ENCODE data around the gene HEATR1.

The HEATR1 gene

GRCh38 chr1:236515443-236515958, 88.8 kb downstream of the HEATR1 start:
- Histone ChIP-seq H2AFZ (ENCODE audit: low read depth) (no peak overlapping the region), H3K4me2 (no peak overlapping the region), H3K27ac (no peak overlapping the region), H3K27me3 (ENCODE audit: insufficient read depth, low read depth) (no peaks in the 10 kb centered on the region; the same call in 1 of the 2 replicates), H3K36me3 (ENCODE audit: insufficient read depth) (no peaks in the 10 kb centered on the region), H3K9ac (no peak overlapping the region), H3K4me1 (ENCODE audit: low read depth, poor library complexity, severe bottlenecking) (no peaks in the 10 kb centered on the region), H3K79me2 (ENCODE audit: insufficient read depth, low read depth) (no peaks in the 10 kb centered on the region), H3K4me3 (IDR thresholded peaks at IDR 0.05; ENCODE audit: insufficient read depth, low read depth, low read length) (no peak overlapping the region), H4K20me1 (ENCODE audit: insufficient read depth) (no peaks in the 10 kb centered on the region)
- TF ChIP-seq, protein P1, sequence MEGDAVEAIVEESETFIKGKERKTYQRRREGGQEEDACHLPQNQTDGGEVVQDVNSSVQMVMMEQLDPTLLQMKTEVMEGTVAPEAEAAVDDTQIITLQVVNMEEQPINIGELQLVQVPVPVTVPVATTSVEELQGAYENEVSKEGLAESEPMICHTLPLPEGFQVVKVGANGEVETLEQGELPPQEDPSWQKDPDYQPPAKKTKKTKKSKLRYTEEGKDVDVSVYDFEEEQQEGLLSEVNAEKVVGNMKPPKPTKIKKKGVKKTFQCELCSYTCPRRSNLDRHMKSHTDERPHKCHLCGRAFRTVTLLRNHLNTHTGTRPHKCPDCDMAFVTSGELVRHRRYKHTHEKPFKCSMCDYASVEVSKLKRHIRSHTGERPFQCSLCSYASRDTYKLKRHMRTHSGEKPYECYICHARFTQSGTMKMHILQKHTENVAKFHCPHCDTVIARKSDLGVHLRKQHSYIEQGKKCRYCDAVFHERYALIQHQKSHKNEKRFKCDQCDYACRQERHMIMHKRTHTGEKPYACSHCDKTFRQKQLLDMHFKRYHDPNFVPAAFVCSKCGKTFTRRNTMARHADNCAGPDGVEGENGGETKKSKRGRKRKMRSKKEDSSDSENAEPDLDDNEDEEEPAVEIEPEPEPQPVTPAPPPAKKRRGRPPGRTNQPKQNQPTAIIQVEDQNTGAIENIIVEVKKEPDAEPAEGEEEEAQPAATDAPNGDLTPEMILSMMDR (conservative IDR thresholded peaks at IDR 0.05; ENCODE audit: low read depth, low read length): no peak

GRCh38 chr1:236514703-236515442, 89.4 kb downstream of the HEATR1 start:
- Histone ChIP-seq H3K79me2 (ENCODE audit: insufficient read depth, low read depth) (no peaks in the 10 kb centered on the region), H3K4me2 (no peak overlapping the region), H3K36me3 (ENCODE audit: insufficient read depth) (no peaks in the 10 kb centered on the region), H3K4me1 (ENCODE audit: low read depth, poor library complexity, severe bottlenecking) (no peaks in the 10 kb centered on the region), H3K4me3 (IDR thresholded peaks at IDR 0.05; ENCODE audit: insufficient read depth, low read depth, low read length) (no peak overlapping the region), H3K9ac (no peak overlapping the region), H3K27me3 (ENCODE audit: insufficient read depth, low read depth) (peaks cover 4% of the 10 kb centered on the region; the same call in 1 of the 2 replicates), H3K27ac (no peak overlapping the region), H4K20me1 (ENCODE audit: insufficient read depth) (no peaks in the 10 kb centered on the region), H2AFZ (ENCODE audit: low read depth) (no peak overlapping the region)
- TF ChIP-seq, protein P1 (conservative IDR thresholded peaks at IDR 0.05; ENCODE audit: low read depth, low read length): no peak

- Histone ChIP-seq H3K4me2 (no peak overlapping the region), H2AFZ (ENCODE audit: low read depth) (no peak overlapping the region), H3K27me3 (ENCODE audit: insufficient read depth, low read depth) (peaks cover 24% of the 10 kb centered on the region; the same call in 1 of the 2 replicates), H3K9ac (no peak overlapping the region), H3K27ac (no peak overlapping the region), H3K79me2 (ENCODE audit: insufficient read depth, low read depth) (no peaks in the 10 kb centered on the region), H3K4me1 (ENCODE audit: low read depth, poor library complexity, severe bottlenecking) (peaks cover 20% of the 10 kb centered on the region), H3K4me3 (IDR thresholded peaks at IDR 0.05; ENCODE audit: insufficient read depth, low read depth, low read length) (no peak overlapping the region), H4K20me1 (ENCODE audit: insufficient read depth) (no peaks in the 10 kb centered on the region), H3K36me3 (ENCODE audit: insufficient read depth) (no peaks in the 10 kb centered on the region)
- TF ChIP-seq, protein P1 (conservative IDR thresholded peaks at IDR 0.05; ENCODE audit: low read depth, low read length): no peak
These were observed 92.4 kb downstream of the HEATR1 start for GRCh38 chr1:236511735-236512418.

DNA sequence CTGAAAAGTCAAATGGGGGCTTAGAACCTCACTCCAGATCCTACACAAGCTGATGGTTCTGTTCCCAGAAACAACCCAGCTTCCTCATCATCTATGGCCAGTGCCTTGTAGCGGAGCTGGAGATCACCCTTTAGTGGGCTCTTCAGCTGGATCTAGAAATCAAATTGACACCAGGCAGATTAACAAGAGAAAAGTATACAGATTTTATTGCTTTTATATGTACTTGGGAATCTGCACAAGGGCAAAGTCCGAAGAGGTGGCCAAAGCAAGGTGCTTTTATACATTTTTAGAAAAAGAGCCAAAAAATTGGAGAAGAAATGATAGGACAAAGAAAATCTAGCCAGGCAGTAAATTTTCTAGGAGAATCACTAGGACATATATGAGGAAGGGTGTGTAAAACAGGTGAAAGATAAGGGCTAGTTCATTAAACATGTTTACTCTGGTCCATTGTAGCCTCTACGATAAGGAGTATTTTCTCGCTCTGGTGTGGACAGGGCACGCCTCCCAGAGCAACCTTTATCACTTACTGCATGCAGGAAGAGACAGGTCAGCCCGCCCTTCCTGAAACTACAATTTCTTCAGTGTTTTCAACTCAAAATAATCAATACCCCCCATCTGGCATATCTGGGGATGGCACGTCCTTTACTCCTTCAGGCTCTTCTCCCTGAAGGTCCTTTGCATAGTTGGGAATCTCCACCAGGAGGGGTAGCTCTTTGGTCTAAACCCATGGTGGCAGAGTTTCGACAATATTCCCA, 94.5 kb downstream of the HEATR1 start:
- H3K4me1 ChIP-seq (ENCODE audit: low read depth, poor library complexity, severe bottlenecking): peaks cover 20% of the 10 kb centered on the region
- no peak overlapping the region for H3K4me3 ChIP-seq (IDR thresholded peaks at IDR 0.05; ENCODE audit: insufficient read depth, low read depth, low read length)
- H3K27me3 ChIP-seq (ENCODE audit: insufficient read depth, low read depth): peaks cover 34% of the 10 kb centered on the region; the same call in 1 of the 2 replicates
- no peaks in the 10 kb centered on the region for H3K36me3 ChIP-seq (ENCODE audit: insufficient read depth)
- no peak overlapping the region for H3K27ac ChIP-seq
- no peaks in the 10 kb centered on the region for H3K79me2 ChIP-seq (ENCODE audit: insufficient read depth, low read depth)
- H4K20me1 ChIP-seq (ENCODE audit: insufficient read depth): no peaks in the 10 kb centered on the region
- TF ChIP-seq, protein P1 (conservative IDR thresholded peaks at IDR 0.05; ENCODE audit: low read depth, low read length): no peak
- H3K4me2 ChIP-seq: no peak overlapping the region
- H2AFZ ChIP-seq (ENCODE audit: low read depth): no peak overlapping the region
- H3K9ac ChIP-seq: no peak overlapping the region
